ENCODE data around the gene NDUFS3.
"Not testable (repeated sequence)": the region's sequence is repeated elsewhere in the genome, so short reads cannot be mapped to it uniquely, and the experiment has no call there.

The NDUFS3 gene

DNA sequence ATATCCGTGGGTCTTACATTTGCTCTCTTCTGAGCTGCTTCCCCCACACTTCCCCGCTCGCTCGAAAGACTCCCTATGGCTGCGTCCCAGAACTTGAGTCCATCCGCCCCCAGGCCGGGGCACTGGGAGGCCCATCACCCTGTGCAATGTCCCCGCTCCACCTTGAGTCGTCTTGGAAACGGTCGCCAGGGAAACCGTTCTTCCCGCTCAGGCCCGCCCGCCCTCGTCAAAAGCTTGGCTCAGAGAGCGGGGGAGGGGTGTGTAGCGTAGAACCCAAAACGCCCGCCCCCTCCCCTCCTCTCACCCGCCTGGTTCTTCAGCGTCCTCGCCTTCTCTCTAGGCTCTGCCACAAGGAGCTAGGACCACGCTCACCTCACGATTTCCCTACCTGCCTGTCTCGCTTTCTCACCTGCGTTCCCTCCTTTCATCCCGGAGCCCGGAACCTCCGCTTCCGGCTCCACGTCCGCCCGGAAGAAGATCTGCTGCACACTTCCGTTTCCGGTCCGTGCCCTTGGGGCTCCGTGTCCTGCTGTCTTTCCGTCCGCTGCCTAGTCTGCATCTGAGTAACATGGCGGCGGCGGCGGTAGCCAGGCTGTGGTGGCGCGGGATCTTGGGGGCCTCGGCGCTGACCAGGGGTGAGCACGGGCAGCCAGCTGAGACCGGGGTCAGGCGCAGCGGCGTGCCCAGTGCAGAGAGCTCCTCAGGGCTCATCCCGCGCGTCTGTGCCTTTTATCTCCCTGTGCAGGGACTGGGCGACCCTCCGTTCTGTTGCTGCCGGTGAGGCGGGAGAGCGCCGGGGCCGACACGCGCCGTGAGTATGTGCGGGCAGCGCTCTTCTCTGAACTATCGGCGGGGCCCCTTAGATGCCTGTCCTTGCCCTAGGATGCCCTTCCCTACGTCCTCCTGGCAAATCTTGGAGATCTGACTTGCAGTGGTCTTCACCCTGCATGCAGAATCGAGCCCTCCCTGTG, at the start of gene NDUFS3, which contains the start of gene KBTBD4:
TSS of gene NDUFS3 (plus strand) at position 551 of the 971 bp plus-strand sequence. CDS start at position 569, 18 bp downstream.
TSS of gene KBTBD4 (minus strand) at position 447 of the 971 bp plus-strand sequence. CDS start at position 428, 19 bp downstream.
- Histone ChIP-seq H3K27me3 (no peaks in the 10 kb centered on the region), H3K27ac (peak within 1 kb of the TSS; percentile 85 to 95 (median 90)), H4K20me1 (peaks cover 0 to 57% (median 11%) of the 10 kb centered on the region in 11 experiments; a peak in 13 of 22 replicates), H3K36me3 (peaks cover 64 to 79% (median 76%) of the 10 kb centered on the region in 11 experiments), H3K4me1 (peaks cover 32 to 36% (median 34%) of the 10 kb centered on the region in 10 experiments), H3K4me3 (peak within 1 kb of the TSS; percentile 86 to 100 (median 95)), H3K4me2 (peak within 1 kb of the TSS; percentile 90 to 99 (median 96)), H3K9ac (peak within 1 kb of the TSS; percentile 91 to 98 (median 94)), H3K9me3 (replicated peaks in 1 of 11) (no peaks in the 10 kb centered on the region)
- no peak for TF ChIP-seq Cebpa-rat (IDR thresholded peaks at IDR 0.05)

- H3K9me3 ChIP-seq (replicated peaks in 1 of 11) = no peaks in the 10 kb centered on the region
- H3K27ac ChIP-seq = peak overlapping the region in 2 of 11 experiments; percentile 79 to 83; a peak in 3 of 22 replicates
- no peak overlapping the region for H3K4me2 ChIP-seq
- no peak for TF ChIP-seq Cebpa-rat (IDR thresholded peaks at IDR 0.05)
- H3K9ac ChIP-seq = 0 out of 22 replicates have a peak overlapping the region, but pooled peaks of 1 of the 11 experiments have one; percentile 31
- peaks cover 49 to 81% (median 60%) of the 10 kb centered on the region in 10 experiments for H3K4me1 ChIP-seq
- peaks cover 15 to 67% (median 57%) of the 10 kb centered on the region in 11 experiments; a peak in 21 of 22 replicates for H3K36me3 ChIP-seq
- no peak overlapping the region for H3K4me3 ChIP-seq
- no peaks in the 10 kb centered on the region for H3K27me3 ChIP-seq
- H4K20me1 ChIP-seq = peaks cover 92 to 100% (median 100%) of the 10 kb centered on the region in 11 experiments
These were observed 48.9 kb upstream of the NDUFS3 start for GRCh38 chr11:47529951-47530350.

DNA sequence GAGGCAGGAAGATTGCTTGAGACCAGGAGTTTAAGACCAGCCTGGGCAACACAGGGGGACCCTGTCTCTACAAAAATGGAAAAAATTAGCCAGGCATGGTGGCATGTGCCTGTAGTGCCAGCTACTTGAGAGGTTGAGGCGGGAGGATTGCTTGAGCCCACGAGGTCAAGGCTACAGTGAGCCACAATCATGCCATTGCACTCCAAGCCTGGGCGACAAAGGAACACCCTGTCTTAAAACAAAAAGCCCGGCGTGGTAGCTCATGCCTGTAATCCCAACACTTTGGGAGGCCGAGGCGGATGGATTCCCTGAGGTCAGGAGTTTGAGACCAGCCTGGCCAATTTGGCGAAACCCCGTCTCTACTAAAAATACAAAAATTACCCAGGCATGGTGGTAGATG, 48.2 kb upstream of the NDUFS3 start:
- Histone ChIP-seq H4K20me1 (peaks cover 90 to 100% (median 100%) of the 10 kb centered on the region in 11 experiments), H3K36me3 (peaks cover 17 to 70% (median 56%) of the 10 kb centered on the region in 11 experiments; a peak in 21 of 22 replicates), H3K27ac (peak overlapping the region in 9 of 11 experiments; percentile 13 to 83 (median 75); a peak in 15 of 22 replicates)

GRCh38 chr11:47531666-47532065, 47.2 kb upstream of the NDUFS3 start:
- H3K9ac ChIP-seq = peak overlapping the region in 2 of 11 experiments; percentile 35 to 58; a peak in 1 of 22 replicates
- H3K4me2 ChIP-seq = peak overlapping the region in 10 of 11 experiments; percentile 60 to 77 (median 72); a peak in 18 of 22 replicates
- no peak for TF ChIP-seq Cebpa-rat (IDR thresholded peaks at IDR 0.05)
- H3K27ac ChIP-seq = peak overlapping the region in 10 of 11 experiments; percentile 66 to 83 (median 78); a peak in 12 of 22 replicates
- no peaks in the 10 kb centered on the region for H3K9me3 ChIP-seq (replicated peaks in 1 of 11)
- peaks cover 24 to 73% (median 61%) of the 10 kb centered on the region in 11 experiments; a peak in 21 of 22 replicates for H3K36me3 ChIP-seq
- peaks cover 90 to 100% (median 100%) of the 10 kb centered on the region in 11 experiments for H4K20me1 ChIP-seq
- no peaks in the 10 kb centered on the region for H3K27me3 ChIP-seq
- no peak overlapping the region for H3K4me3 ChIP-seq
- peaks cover 52 to 81% (median 65%) of the 10 kb centered on the region in 10 experiments for H3K4me1 ChIP-seq

More for the DNA sequence above, 48.2 kb upstream of the NDUFS3 start:
- H3K27me3 ChIP-seq; H3K4me3 ChIP-seq; H3K9me3 ChIP-seq (replicated peaks in 1 of 11): not testable (repeated sequence)
- Histone ChIP-seq H3K4me2 (peak overlapping the region in 4 of 11 experiments; percentile 4 to 60 (median 10); a peak in 1 of 22 replicates), H3K4me1 (peaks cover 46 to 81% (median 60%) of the 10 kb centered on the region in 10 experiments), H3K9ac (peak overlapping the region in 5 of 11 experiments; percentile 4 to 34 (median 15); a peak in 5 of 22 replicates)

GRCh38 chr11:47532597-47533213, 46.2 kb upstream of the NDUFS3 start:
- Histone ChIP-seq H3K4me2 (peak overlapping the region; percentile 60 to 77 (median 74)), H3K27ac (peak overlapping the region; percentile 6 to 83 (median 78); a peak in 21 of 22 replicates), H3K4me3 (no peak overlapping the region), H3K27me3 (no peaks in the 10 kb centered on the region), H4K20me1 (peaks cover 90 to 100% (median 100%) of the 10 kb centered on the region in 11 experiments), H3K36me3 (peaks cover 24 to 68% (median 62%) of the 10 kb centered on the region in 11 experiments; a peak in 21 of 22 replicates), H3K9me3 (replicated peaks in 1 of 11) (no peaks in the 10 kb centered on the region), H3K4me1 (peaks cover 60 to 81% (median 71%) of the 10 kb centered on the region in 10 experiments), H3K9ac (peak overlapping the region in 10 of 11 experiments; percentile 19 to 63 (median 50); a peak in 17 of 22 replicates)
- TF ChIP-seq Cebpa-rat (IDR thresholded peaks at IDR 0.05) = no peak

DNA sequence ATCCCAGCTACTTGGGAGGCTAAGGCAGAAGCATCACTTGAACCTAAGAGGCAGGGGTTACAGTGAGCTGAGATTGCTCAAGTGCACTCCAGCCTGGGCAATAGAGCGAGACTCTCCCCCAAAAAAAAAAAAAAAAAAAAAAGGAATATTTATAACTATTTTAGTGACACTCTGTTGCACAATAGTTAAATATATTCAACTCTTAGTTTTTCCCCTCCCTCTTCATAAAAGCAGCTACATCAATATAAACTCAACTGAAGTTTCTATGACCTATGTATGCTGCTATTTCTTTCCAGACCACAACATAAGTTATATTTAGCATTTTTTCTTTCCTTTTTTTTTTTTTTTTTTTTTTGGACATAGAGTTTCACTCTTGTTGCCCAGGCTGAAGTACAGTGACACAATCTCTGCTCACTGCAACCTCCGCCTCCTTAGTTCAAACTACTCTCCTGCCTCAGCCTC, 45.2 kb upstream of the NDUFS3 start:
- TF ChIP-seq Cebpa-rat (IDR thresholded peaks at IDR 0.05) = peak in 7 of 11 experiments; percentile 52 to 87 (median 77); a peak in 13 of 22 replicates
- Histone ChIP-seq H3K9me3 (replicated peaks in 1 of 11) (0 out of 22 replicates have a peak, but pooled peaks cover 0 to 3% (median 0%) of the 10 kb centered on the region in 11 experiments), H3K27ac (peak overlapping the region; percentile 39 to 83 (median 78); a peak in 21 of 22 replicates)

DNA sequence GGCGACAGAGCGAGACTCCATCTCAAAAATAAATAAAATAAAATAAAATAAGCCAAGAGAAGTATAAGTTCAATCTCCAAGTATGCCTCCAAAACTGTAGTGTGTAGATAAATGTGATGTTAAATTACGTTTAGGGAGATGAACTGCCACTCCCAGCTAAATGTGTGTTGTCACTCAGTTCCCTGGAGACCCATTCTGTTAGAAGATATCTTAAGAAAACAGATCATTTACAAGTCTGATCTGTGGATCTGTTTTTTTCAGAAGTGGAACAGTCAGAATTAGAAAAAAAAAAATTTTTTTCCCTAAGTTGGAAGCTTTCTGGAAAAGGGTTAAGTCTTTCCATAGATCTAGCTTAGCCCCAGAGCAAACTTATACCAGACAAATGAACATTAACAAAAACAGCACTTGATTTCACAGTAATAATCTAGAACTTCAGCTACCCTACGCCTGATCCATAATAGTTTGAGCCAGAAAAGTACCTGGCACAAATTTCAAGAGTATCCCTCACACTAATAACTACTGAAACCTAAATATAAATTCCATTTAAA, 44.1 kb upstream of the NDUFS3 start:
- Histone ChIP-seq H3K9me3 (replicated peaks in 1 of 11) (0 out of 22 replicates have a peak, but pooled peaks cover 0 to 3% (median 0%) of the 10 kb centered on the region in 11 experiments), H4K20me1 (peaks cover 90 to 100% (median 100%) of the 10 kb centered on the region in 11 experiments), H3K27me3 (no peaks in the 10 kb centered on the region), H3K27ac (peak overlapping the region; percentile 39 to 83 (median 78); a peak in 20 of 22 replicates), H3K36me3 (peaks cover 17 to 59% (median 51%) of the 10 kb centered on the region in 11 experiments; a peak in 20 of 22 replicates), H3K4me2 (peak overlapping the region; percentile 60 to 77 (median 74)), H3K4me1 (peaks cover 72 to 96% (median 85%) of the 10 kb centered on the region in 10 experiments), H3K4me3 (peak overlapping the region in 2 of 10 experiments; percentile 19 to 28; a peak in 2 of 20 replicates), H3K9ac (peak overlapping the region; percentile 29 to 71 (median 54); a peak in 17 of 22 replicates)
- no peak for TF ChIP-seq Cebpa-rat (IDR thresholded peaks at IDR 0.05)

More for the DNA sequence above, 45.2 kb upstream of the NDUFS3 start:
- Histone ChIP-seq H4K20me1 (peaks cover 90 to 100% (median 100%) of the 10 kb centered on the region in 11 experiments), H3K36me3 (peaks cover 24 to 63% (median 56%) of the 10 kb centered on the region in 11 experiments; a peak in 21 of 22 replicates), H3K4me2 (peak overlapping the region; percentile 60 to 77 (median 74)), H3K4me3 (peak overlapping the region in 2 of 10 experiments; percentile 23 to 28; a peak in 2 of 20 replicates), H3K9ac (peak overlapping the region; percentile 29 to 71 (median 58); a peak in 17 of 22 replicates), H3K27me3 (no peaks in the 10 kb centered on the region), H3K4me1 (peaks cover 62 to 87% (median 74%) of the 10 kb centered on the region in 10 experiments)
